Erythroblast (primary cell): Measurements from ENCODE around the gene CST8.

ENCODE experiments used
- DNase-seq, 2 experiments: peaks; one replicate each; lab custom pipeline; 2025; lab: John Stamatoyannopoulos, UW
- GATA1 ChIP-seq: IDR thresholded peaks from 2 replicates; pipeline ENCODE4 v1.6.1; 2011; ENCODE audit warnings: low read depth, mild to moderate bottlenecking, control low read depth, low read length, moderate library complexity
- POLR2A ChIP-seq: IDR thresholded peaks from 2 replicates; pipeline ENCODE4 v1.6.1; 2011; ENCODE audit warnings: mild to moderate bottlenecking, low read length

Gene CST8

DNA sequence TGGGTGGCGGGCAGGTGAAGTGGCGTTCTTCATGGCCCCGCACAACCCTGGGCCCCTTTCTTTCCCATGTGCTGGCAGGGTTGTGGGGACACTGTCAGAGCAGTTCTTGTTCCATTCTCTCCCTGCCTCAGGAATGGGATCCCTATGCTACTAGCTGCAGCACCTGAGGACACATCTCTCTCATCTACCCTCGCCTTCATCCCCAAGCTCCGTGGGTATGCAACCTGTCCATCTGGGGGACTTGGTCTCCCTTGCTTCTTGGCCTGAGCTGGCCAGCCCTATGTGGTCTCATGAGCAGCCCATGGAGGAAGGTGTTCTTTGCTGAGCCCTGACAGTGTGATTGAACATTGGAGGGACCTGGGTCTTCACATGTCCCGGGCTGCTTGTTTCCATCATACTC is 53.2 kb downstream of the CST8 start:
- DNase-seq = no peak
- TF ChIP-seq POLR2A = no peak
- no peak for TF ChIP-seq GATA1
